A549 (cell line): ENCODE results near the gene OTC.

Experiments
- CHD4 ChIP-seq: fragments of 200-600 bp; sonication (generic); IDR thresholded peaks from 2 replicates; pipeline ENCODE4 v1.6.1; 2016; ENCODE audit warnings: antibody characterized with exemption, mild to moderate bottlenecking, borderline replicate concordance
- CTCF ChIP-seq: fragments of >200 bp; sonication (Bioruptor Twin); formaldehyde crosslinking; IDR thresholded peaks from 3 replicates; pipeline ENCODE4 v1.5.1; 2016
- E2F6 ChIP-seq: IDR thresholded peaks from 2 replicates; pipeline ENCODE4 v1.6.1; 2012; ENCODE audit warnings: low read depth, borderline replicate concordance
- PBX3 ChIP-seq: IDR thresholded peaks from 2 replicates; pipeline ENCODE4 v1.6.1; 2012
- SREBF2 ChIP-seq: fragments of 450-650 bp; IDR thresholded peaks from 2 replicates; pipeline ENCODE4 v1.6.1; 2014; ENCODE audit warnings: mild to moderate bottlenecking, moderate library complexity

- TF ChIP-seq PBX3 (no peak), CTCF (no peak), CHD4 (no peak), E2F6 (no peak), SREBF2 (no peak)
These were observed 56.9 kb downstream of the OTC start for GRCh38 chrX:38409289-38409688.
